Measurements from ENCODE around the gene ACTG1.
"Not testable (repeated sequence)": the region's sequence is repeated elsewhere in the genome, so short reads cannot be mapped to it uniquely, and the experiment has no call there.

Gene ACTG1

GRCh38 chr17:81535480-81536298, 23.1 kb upstream of the ACTG1 start:
- no peak for TF ChIP-seq CTCF (IDR thresholded peaks at IDR 0.05; ENCODE audit: low read depth, low read length, missing control alignments)
- DNase-seq (ENCODE audit: low read depth) = no peak
- no peak overlapping the region for H3K4me3 ChIP-seq (ENCODE audit: low read depth, low read length)

DNA sequence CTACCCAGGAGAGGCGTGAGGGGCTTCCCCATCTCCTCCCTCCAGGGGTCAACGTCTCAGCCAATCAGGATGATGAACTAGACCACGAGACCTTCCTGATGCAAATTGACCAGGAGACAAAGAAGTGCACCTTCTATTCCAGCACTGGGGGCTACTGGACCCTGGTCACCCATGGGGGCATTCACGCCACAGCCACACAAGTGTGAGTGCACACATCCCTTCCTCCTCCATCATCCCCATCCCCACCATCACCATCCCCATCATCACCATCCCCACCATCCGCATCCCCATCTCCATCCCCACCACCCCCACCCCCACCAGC, 22.4 kb upstream of the ACTG1 start:
- TF ChIP-seq CTCF (IDR thresholded peaks at IDR 0.05; ENCODE audit: low read depth, low read length, missing control alignments) = no peak

DNA sequence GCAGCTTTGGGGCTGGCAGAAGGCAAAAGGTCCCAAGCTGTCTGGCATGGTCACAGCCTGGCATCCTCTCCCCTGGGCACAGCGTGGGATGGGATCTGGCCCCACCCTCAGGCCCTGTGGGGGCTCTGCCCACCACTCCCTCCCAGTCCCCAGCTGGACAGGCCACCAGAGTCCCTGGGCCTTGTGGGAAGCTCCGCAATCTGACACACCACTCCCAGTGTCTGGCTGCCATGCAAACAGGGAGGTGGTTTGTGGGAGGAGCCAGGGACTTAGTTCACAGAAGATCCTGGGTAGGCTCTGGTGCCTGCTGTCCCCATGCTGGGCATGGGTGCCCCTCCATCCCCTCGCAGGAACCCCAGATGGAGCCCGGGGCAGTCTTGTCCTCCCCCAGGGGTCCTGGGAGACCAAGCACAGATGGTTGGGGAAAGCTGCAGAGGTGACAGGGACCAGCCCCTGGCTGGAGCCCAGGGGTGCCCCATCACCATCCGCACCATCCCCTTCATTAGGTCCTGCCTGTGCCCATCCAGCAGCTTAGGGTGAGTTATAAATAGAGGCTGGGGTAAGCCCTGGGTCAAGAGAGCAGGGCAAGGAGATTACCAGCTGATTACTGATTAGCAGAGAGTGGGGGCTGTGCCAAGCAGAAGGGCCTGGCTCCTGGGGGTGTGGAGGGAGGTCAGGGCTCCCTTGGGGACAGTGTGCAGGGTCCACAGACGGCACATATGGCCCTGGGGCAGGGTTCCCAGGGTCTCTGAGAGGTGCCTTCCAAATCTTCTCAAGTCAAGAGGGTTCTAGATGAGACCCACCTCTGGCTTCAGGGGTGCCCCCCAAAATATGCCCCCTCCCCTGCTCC, 21.8 kb upstream of the ACTG1 start:
- H3K4me3 ChIP-seq (ENCODE audit: low read depth, low read length) = no peak overlapping the region
- DNase-seq (ENCODE audit: low read depth) = no peak
- TF ChIP-seq CTCF (IDR thresholded peaks at IDR 0.05; ENCODE audit: low read depth, low read length, missing control alignments) = no peak

More for the DNA sequence above, 22.4 kb upstream of the ACTG1 start:
- H3K4me3 ChIP-seq (ENCODE audit: low read depth, low read length) = no peak overlapping the region
- no peak for DNase-seq (ENCODE audit: low read depth)

DNA sequence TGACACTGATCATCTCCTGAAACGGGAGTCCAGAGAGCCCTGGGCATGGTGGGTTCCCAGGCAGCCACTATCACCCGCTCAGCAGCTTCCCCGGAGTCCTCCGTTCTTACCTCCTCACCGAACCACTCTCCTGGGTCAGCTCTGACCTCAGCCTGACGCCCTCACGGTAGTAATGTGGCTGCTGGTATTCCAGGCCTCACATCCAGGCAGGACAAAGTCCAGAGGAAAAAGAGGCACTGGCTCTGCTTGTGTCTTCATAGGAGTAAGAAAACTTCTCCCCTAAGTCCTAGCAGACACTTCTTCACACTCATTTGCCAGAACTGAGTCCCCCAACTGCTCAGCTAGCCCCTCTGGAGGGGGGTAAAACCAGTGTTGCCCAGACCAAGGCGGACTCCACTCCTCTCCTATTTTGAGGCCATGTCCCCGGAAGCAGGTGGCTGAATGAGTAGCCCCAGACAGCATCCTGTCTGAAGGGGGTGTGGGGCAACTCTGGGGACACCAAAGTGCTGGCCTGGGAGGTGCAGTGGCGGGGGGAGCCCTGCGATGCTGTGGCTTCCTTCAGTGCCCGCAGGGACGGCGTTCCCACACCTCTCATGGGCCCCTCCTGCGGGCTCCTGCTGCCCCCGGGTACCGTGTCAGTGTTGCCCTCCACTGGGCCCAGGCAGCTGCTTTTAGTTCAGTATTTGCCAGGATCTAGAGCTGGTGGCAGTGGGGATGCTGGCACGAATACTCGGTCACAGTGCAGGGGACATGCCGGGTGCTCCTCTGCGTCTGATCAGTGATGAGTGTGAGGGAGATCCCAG, 20.9 kb upstream of the ACTG1 start:
- H3K4me3 ChIP-seq (ENCODE audit: low read depth, low read length) = no peak overlapping the region
- no peak for TF ChIP-seq CTCF (IDR thresholded peaks at IDR 0.05; ENCODE audit: low read depth, low read length, missing control alignments)
- no peak for DNase-seq (ENCODE audit: low read depth)

DNA sequence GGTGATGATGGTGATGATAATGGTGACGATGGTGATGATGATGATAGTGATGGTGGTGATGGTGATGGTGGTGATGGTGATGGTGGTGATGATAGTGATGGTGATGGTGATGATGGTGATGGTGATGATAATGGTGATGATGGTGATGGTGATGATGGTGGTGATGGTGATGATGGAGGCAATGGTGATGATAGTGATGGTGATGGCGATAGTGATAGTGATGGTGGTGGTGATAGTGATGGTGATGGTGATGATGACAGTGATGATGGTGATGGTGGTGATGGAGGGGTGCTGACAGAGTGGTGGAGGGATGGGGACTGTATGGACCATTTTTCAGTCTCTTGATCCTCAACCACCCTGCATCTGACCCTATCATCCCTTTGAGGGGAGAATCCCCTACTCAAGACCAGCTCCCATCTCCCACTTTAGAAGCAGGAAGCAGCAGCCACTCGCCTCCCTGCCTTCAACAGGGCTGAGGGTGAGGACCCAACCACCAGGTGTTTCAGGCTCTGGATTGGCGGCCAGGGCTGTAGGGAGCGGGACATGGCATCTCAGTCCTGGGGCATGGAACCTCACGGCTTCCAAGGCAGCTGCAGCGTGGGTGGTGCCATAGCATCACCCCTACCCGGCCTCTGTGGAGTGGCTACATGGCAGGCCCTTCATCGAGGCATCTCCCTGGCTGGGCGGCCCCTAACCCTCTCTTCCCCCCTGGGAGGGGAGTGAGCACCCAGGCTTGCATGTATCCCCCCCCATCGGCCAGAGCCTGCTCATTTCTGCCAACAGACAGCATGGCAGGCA, 20.1 kb upstream of the ACTG1 start:
- TF ChIP-seq CTCF (IDR thresholded peaks at IDR 0.05; ENCODE audit: low read depth, low read length, missing control alignments) = no peak
- H3K4me3 ChIP-seq (ENCODE audit: low read depth, low read length) = no peak overlapping the region
- DNase-seq (ENCODE audit: low read depth) = no peak

- DNase-seq (ENCODE audit: low read depth); H3K4me3 ChIP-seq (ENCODE audit: low read depth, low read length): not testable (repeated sequence)
These were observed 19.4 kb upstream of the ACTG1 start for GRCh38 chr17:81531998-81532404.

- H3K4me3 ChIP-seq (ENCODE audit: low read depth, low read length); DNase-seq (ENCODE audit: low read depth): not testable (repeated sequence)
These were observed 18.4 kb upstream of the ACTG1 start for GRCh38 chr17:81531013-81531412.

Measured in GM12864 (cell line).